Natural killer cell (primary cell): Measurements from ENCODE around the gene ACHE. TPM values are rescaled to one million over a fixed set of nuclear protein-coding genes. Genes with fewer than 3 reads are reported as not detected.
"Not testable (repeated sequence)": the region's sequence is repeated elsewhere in the genome, so short reads cannot be mapped to it uniquely, and the experiment has no call there.

Source experiments
- ATAC-seq, 3 donors: fragments of 150-1000 bp in 2 of 3; fragments of 200-7000 bp in 1 of 3; cut with Tn5 transposase; 1 replicate in 1 of 3; 2 replicates in 2 of 3; pipeline ENCODE4 v1.10.0; 2021; ENCODE audit warnings: mild to moderate bottlenecking in 2 of 3, moderate library complexity in 2 of 3
- DNase-seq, 2 donors: peaks; one replicate each; pipeline versions ENCODE4 v3.0.0 to v3.0.0-alpha.2; 2013 to 2021; ENCODE audit warnings: mixed read lengths in 1 of 2
- H3K27ac ChIP-seq: one replicate; pipeline ENCODE4 v1.5.1; 2013; ENCODE audit warnings: mild to moderate bottlenecking, low read length
- H3K27me3 ChIP-seq: one replicate; pipeline ENCODE4 v1.6.1; 2013; ENCODE audit warnings: low read length; ENCODE audit not compliant: control insufficient read depth, insufficient read depth
- H3K36me3 ChIP-seq: one replicate; pipeline ENCODE4 v1.6.1; 2013; ENCODE audit warnings: low read length; ENCODE audit not compliant: control insufficient read depth, insufficient read depth
- H3K4me1 ChIP-seq: one replicate; pipeline ENCODE4 v1.6.1; 2013; ENCODE audit warnings: low read length; ENCODE audit not compliant: control insufficient read depth, insufficient read depth
- H3K4me3 ChIP-seq: one replicate; pipeline ENCODE4 v1.5.1; 2013; ENCODE audit warnings: low read length
- H3K9me3 ChIP-seq: one replicate; pipeline ENCODE4 v1.6.1; 2013; ENCODE audit warnings: low read length; ENCODE audit not compliant: control insufficient read depth, insufficient read depth
- H3K27ac Mint-ChIP-seq, 2 donors: one replicate each; pipeline ENCODE4 v1.8.0; 2022; ENCODE audit warnings: mild to moderate bottlenecking in 2 of 2, mixed read lengths in 2 of 2, moderate library complexity in 1 of 2
- H3K27me3 Mint-ChIP-seq, 2 donors: one replicate each; pipeline ENCODE4 v1.8.0; 2022; ENCODE audit warnings: low read depth in 2 of 2, mixed read lengths in 2 of 2
- H3K36me3 Mint-ChIP-seq: one replicate; pipeline ENCODE4 v1.8.0; 2022; ENCODE audit warnings: mixed read lengths
- H3K4me1 Mint-ChIP-seq, 2 donors: one replicate each; pipeline ENCODE4 v1.8.0; 2022; ENCODE audit warnings: mixed read lengths in 2 of 2
- H3K4me3 Mint-ChIP-seq: one replicate; pipeline ENCODE4 v1.8.0; 2022; ENCODE audit warnings: mild to moderate bottlenecking, moderate library complexity, mixed read lengths
- H3K9me3 Mint-ChIP-seq, 2 donors: one replicate each; pipeline ENCODE4 v1.8.0; 2022; ENCODE audit warnings: mixed read lengths in 2 of 2
- CTCF ChIP-seq: fragments of 200-600 bp; IDR thresholded peaks from one replicate; pipeline ENCODE4 v1.8.0; 2022; ENCODE audit warnings: antibody characterized with exemption
- WGBS: methylation state at CpG from one replicate; pipeline ENCODE4 v1.1.7; 2013; ENCODE audit warnings: missing lambda C conversion rate; ENCODE audit not compliant: insufficient coverage; 5-methylcytosine and 5-hydroxymethylcytosine counted together
- intact Hi-C: fragments of 100-400 bp; cut with micrococcal nuclease; formaldehyde crosslinking; loops from one replicate; pipeline ENCODE4 v1.14.2; 2022
- total RNA-seq, 4 donors: library from RNA; stranded (reverse); fragments of 120-200 nt in 1 of 4; gene quantifications; one replicate each; pipeline versions ENCODE4 v1.2.3 to v1.2.4, GENCODE V29; 2013 to 2022

The ACHE gene
- total RNA-seq, 3 donors from 2014 or later (not counting 1 experiment from before 2014, with no cell fraction given), result 0.18 to 0.84 (median 0.47) TPM

GRCh38 chr7:100919335-100919734, 23.6 kb upstream of the ACHE start:
- H3K27ac ChIP-seq, intact Hi-C loops, H3K4me1 Mint-ChIP-seq, H3K27ac Mint-ChIP-seq, H3K36me3 ChIP-seq, H3K4me1 ChIP-seq, H3K9me3 Mint-ChIP-seq, ATAC-seq, H3K9me3 ChIP-seq, H3K36me3 Mint-ChIP-seq, DNase-seq, H3K4me3 ChIP-seq, H3K4me3 Mint-ChIP-seq, H3K27me3 ChIP-seq: not testable (repeated sequence)
- H3K27me3 Mint-ChIP-seq, result peaks cover 22 to 33% of the 10 kb centered on the region in 2 donors
- WGBS, result 96% methylated on average over 4 of the region's 5 CpGs

GRCh38 chr7:100914879-100915447, 19.3 kb upstream of the ACHE start:
- H3K27ac Mint-ChIP-seq, result no peak overlapping the region
- H3K4me3 ChIP-seq, result no peak overlapping the region

GRCh38 chr7:100914208-100914878, 18.7 kb upstream of the ACHE start:
- no peak overlapping the region for H3K27ac Mint-ChIP-seq
- H3K4me3 ChIP-seq, result no peak overlapping the region
- intact Hi-C loops, result no loop called here
- no peaks in the 10 kb centered on the region for H3K27me3 ChIP-seq
- H3K27ac ChIP-seq, result no peak overlapping the region
- H3K36me3 Mint-ChIP-seq, result no peaks in the 10 kb centered on the region
- TF ChIP-seq CTCF, result no peak
- no peaks in the 10 kb centered on the region for H3K9me3 ChIP-seq
- WGBS, result 86% methylated on average over 12 of the region's 15 CpGs
- no peak for DNase-seq
- no peak for ATAC-seq
- no peaks in the 10 kb centered on the region for H3K9me3 Mint-ChIP-seq
- no peaks in the 10 kb centered on the region for H3K4me1 ChIP-seq
- H3K27me3 Mint-ChIP-seq, result peaks cover 0 to 17% of the 10 kb centered on the region in 2 donors
- no peak overlapping the region for H3K4me3 Mint-ChIP-seq
- no peaks in the 10 kb centered on the region for H3K4me1 Mint-ChIP-seq
- no peaks in the 10 kb centered on the region for H3K36me3 ChIP-seq

More at GRCh38 chr7:100914879-100915447, 19.3 kb upstream of the ACHE start:
- Histone ChIP-seq H3K36me3 (no peaks in the 10 kb centered on the region), H3K4me1 (no peaks in the 10 kb centered on the region), H3K27ac (no peak overlapping the region), H3K9me3 (no peaks in the 10 kb centered on the region), H3K27me3 (no peaks in the 10 kb centered on the region)
- intact Hi-C loops, result no loop called here
- H3K9me3 Mint-ChIP-seq, result no peaks in the 10 kb centered on the region
- 78% methylated on average over 8 of the region's 8 CpGs for WGBS
- peaks cover 3 to 17% of the 10 kb centered on the region in 2 donors for H3K27me3 Mint-ChIP-seq
- TF ChIP-seq CTCF, result no peak
- ATAC-seq, result no peak
- H3K4me3 Mint-ChIP-seq, result no peak overlapping the region
- no peak for DNase-seq
- no peaks in the 10 kb centered on the region for H3K4me1 Mint-ChIP-seq
- H3K36me3 Mint-ChIP-seq, result no peaks in the 10 kb centered on the region

DNA sequence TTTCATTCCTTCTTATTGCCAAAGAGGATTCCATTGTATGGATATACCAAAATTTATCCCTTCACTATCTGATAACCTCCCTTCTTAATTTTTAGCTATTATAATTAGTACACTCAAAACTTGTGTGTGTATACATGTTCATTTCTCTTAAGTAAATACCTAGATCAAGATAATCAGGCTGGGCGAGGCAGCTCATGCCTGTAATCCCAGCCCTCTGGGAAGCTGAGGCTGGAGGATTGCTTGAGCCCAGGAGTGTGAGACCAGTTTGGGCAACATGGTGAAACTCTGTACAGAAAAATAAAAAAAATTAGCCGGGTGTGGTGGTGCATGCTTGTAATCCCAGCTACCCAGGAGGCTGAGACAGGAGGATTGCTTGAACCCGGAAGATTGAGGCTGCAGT, 15.8 kb upstream of the ACHE start:
- intact Hi-C loops, result no loop called here
- H3K27ac ChIP-seq, result no peak overlapping the region
- H3K4me1 ChIP-seq, result no peaks in the 10 kb centered on the region
- 97% methylated on average over 3 of the region's 3 CpGs for WGBS
- no peak overlapping the region for H3K4me3 ChIP-seq
- Mint-ChIP-seq H3K27ac (no peak overlapping the region), H3K36me3 (no peaks in the 10 kb centered on the region), H3K27me3 (peaks cover 0 to 14% of the 10 kb centered on the region in 2 donors), H3K4me1 (no peaks in the 10 kb centered on the region), H3K4me3 (no peak overlapping the region), H3K9me3 (no peaks in the 10 kb centered on the region)
- DNase-seq, result no peak
- no peak for ATAC-seq
- H3K36me3 ChIP-seq, result no peaks in the 10 kb centered on the region
- no peaks in the 10 kb centered on the region for H3K9me3 ChIP-seq
- H3K27me3 ChIP-seq, result no peaks in the 10 kb centered on the region
- TF ChIP-seq CTCF, result no peak

DNA sequence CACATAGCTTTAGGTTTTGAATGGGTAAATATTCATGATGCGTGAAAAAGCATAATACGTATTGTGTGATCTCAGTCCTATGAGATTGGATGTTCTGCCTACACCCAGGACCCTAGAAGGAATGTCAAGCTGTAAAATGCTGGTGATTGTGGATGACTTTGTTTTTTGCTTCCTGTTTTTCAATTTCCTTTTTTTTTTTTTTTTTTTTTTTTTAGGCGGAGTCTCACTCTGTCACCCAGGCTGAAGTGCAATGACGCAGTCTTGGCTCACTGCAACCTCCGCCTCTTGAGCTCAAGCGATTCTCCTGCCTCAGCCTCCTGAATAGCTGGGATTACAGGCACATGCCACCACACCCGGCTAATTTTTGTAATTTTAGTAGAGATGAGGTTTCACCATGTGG, 14.8 kb upstream of the ACHE start:
- peaks cover 0 to 12% of the 10 kb centered on the region in 2 donors for H3K27me3 Mint-ChIP-seq
- H3K4me3 Mint-ChIP-seq, intact Hi-C loops, H3K9me3 Mint-ChIP-seq, ATAC-seq, H3K36me3 ChIP-seq, H3K36me3 Mint-ChIP-seq, H3K4me1 Mint-ChIP-seq, H3K27ac Mint-ChIP-seq, DNase-seq, H3K9me3 ChIP-seq, H3K4me3 ChIP-seq, H3K27ac ChIP-seq, H3K4me1 ChIP-seq, H3K27me3 ChIP-seq: not testable (repeated sequence)
- WGBS, result 47% methylated on average over 6 of the region's 7 CpGs
